SK-N-SH treated with all-trans-retinoic acid at 6 μM for 48 hours (cell line): Measurements from ENCODE around the gene FBXO38.

Source experiments
- ARNTL ChIP-seq: fragments of 450-650 bp; formaldehyde crosslinking; IDR thresholded peaks from 2 replicates; pipeline ENCODE4 v1.5.0; 2020; ENCODE audit warnings: low read depth, mild to moderate bottlenecking, moderate library complexity, borderline replicate concordance
- GLIS3 ChIP-seq: fragments of 250-450 bp; sonication (Bioruptor Pico); IDR thresholded peaks from 2 replicates; pipeline ENCODE4 v1.5.0; 2020; ENCODE audit warnings: mild to moderate bottlenecking, moderate library complexity
- OSR1 ChIP-seq: fragments of 250-450 bp; sonication (Bioruptor Pico); IDR thresholded peaks from 2 replicates; pipeline ENCODE4 v1.8.0; 2022; ENCODE audit warnings: moderate library complexity, mild to moderate bottlenecking, inconsistent platforms
- PATZ1 ChIP-seq: fragments of 250-450 bp; sonication (Bioruptor Pico); IDR thresholded peaks from 2 replicates; pipeline ENCODE4 v1.8.0; 2020; ENCODE audit warnings: mild to moderate bottlenecking, moderate library complexity, borderline replicate concordance
- PPARA ChIP-seq: fragments of 250-450 bp; sonication (Bioruptor Pico); IDR thresholded peaks from 2 replicates; pipeline ENCODE4 v1.5.0; 2020; ENCODE audit warnings: mild to moderate bottlenecking, borderline replicate concordance
- RARB ChIP-seq: fragments of 250-450 bp; sonication (Bioruptor Pico); IDR thresholded peaks from 2 replicates; pipeline ENCODE4 v1.8.0; 2021; ENCODE audit warnings: mild to moderate bottlenecking, moderate library complexity
- TCF4 ChIP-seq: fragments of 250-450 bp; sonication (Bioruptor Pico); IDR thresholded peaks from 2 replicates; pipeline ENCODE4 v1.8.0; 2021; ENCODE audit warnings: mild to moderate bottlenecking, moderate library complexity, borderline replicate concordance
- ZC3H10 ChIP-seq: fragments of 250-450 bp; sonication (Bioruptor Pico); IDR thresholded peaks from 2 replicates; pipeline ENCODE4 v1.5.1; 2021; ENCODE audit warnings: mild to moderate bottlenecking, moderate library complexity
- ZFP3 ChIP-seq: fragments of 250-450 bp; sonication (Bioruptor Pico); IDR thresholded peaks from 2 replicates; pipeline ENCODE4 v1.5.0; 2020; ENCODE audit warnings: mild to moderate bottlenecking, moderate library complexity
- ZFP30 ChIP-seq: fragments of 450-650 bp; formaldehyde crosslinking; IDR thresholded peaks from 2 replicates; pipeline ENCODE4 v1.5.0; 2022; ENCODE audit warnings: mild to moderate bottlenecking, moderate library complexity
- ZNF565 ChIP-seq: fragments of 450-650 bp; formaldehyde crosslinking; conservative IDR thresholded peaks from 2 replicates; pipeline ENCODE4 v1.5.0; 2020; ENCODE audit warnings: low read depth, mild to moderate bottlenecking, moderate library complexity
- ZNF70 ChIP-seq: fragments of 450-650 bp; formaldehyde crosslinking; IDR thresholded peaks from 2 replicates; pipeline ENCODE4 v1.5.0; 2020; ENCODE audit warnings: mild to moderate bottlenecking, moderate library complexity
- ZNF8 ChIP-seq: fragments of 450-650 bp; formaldehyde crosslinking; IDR thresholded peaks from 2 replicates; pipeline ENCODE4 v1.5.0; 2020; ENCODE audit warnings: mild to moderate bottlenecking, moderate library complexity
- TF ChIP-seq, protein P1 (sequence below): fragments of 250-450 bp; sonication (Bioruptor Pico); IDR thresholded peaks from 2 replicates; pipeline ENCODE4 v1.5.1; 2020; ENCODE audit warnings: low read depth, mild to moderate bottlenecking, moderate library complexity

GRCh38 chr5:148406406-148406805, 22.6 kb downstream of the FBXO38 start:
- no peak for TF ChIP-seq PATZ1 (CRISPR knock-in tag)
- no peak for TF ChIP-seq ZNF565 (CRISPR knock-in tag)
- no peak for TF ChIP-seq ZFP30 (CRISPR knock-in tag)
- no peak for TF ChIP-seq ZFP3
- TF ChIP-seq, protein P1, sequence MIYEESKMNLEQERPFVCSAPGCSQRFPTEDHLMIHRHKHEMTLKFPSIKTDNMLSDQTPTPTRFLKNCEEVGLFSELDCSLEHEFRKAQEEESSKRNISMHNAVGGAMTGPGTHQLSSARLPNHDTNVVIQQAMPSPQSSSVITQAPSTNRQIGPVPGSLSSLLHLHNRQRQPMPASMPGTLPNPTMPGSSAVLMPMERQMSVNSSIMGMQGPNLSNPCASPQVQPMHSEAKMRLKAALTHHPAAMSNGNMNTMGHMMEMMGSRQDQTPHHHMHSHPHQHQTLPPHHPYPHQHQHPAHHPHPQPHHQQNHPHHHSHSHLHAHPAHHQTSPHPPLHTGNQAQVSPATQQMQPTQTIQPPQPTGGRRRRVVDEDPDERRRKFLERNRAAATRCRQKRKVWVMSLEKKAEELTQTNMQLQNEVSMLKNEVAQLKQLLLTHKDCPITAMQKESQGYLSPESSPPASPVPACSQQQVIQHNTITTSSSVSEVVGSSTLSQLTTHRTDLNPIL (CRISPR knock-in tag) = no peak
- no peak for TF ChIP-seq TCF4 (CRISPR knock-in tag)
- TF ChIP-seq ZC3H10 (CRISPR knock-in tag) = no peak
- no peak for TF ChIP-seq GLIS3
- TF ChIP-seq ZNF8 = no peak
- TF ChIP-seq PPARA (CRISPR knock-in tag) = no peak
- no peak for TF ChIP-seq ZNF70 (CRISPR knock-in tag)
- TF ChIP-seq RARB (CRISPR knock-in tag) = no peak
- TF ChIP-seq OSR1 (CRISPR knock-in tag) = no peak
- TF ChIP-seq ARNTL = no peak
